Colon (tissue), 2 donors: ENCODE measurements around the gene MYPOP.

Experiments used
- FAIRE-seq: peaks from 2 replicates; lab custom pipeline; 2012; peaks lifted over from hg19 to GRCh38; lab: Jason Lieb, UNC
- donor health status: control.
- donor health status: control.

Gene MYPOP

GRCh38 chr19:45901912-45902650, at the start of gene MYPOP:
TSS of gene MYPOP (minus strand) at chr19:45902613. CDS start at chr19:45901773, 840 bp downstream.
- no peak for FAIRE-seq

GRCh38 chr19:45947926-45948325, 45.5 kb upstream of the MYPOP start:
- no peak for FAIRE-seq

- FAIRE-seq, result no peak
Observed at GRCh38 chr19:45940515-45940805, 38.0 kb upstream of the MYPOP start.

GRCh38 chr19:45939792-45940514, 37.5 kb upstream of the MYPOP start:
- FAIRE-seq, result no peak

GRCh38 chr19:45938733-45939319, 36.4 kb upstream of the MYPOP start:
- FAIRE-seq, result no peak

- FAIRE-seq, result no peak
Observed at GRCh38 chr19:45935267-45935666, 32.9 kb upstream of the MYPOP start.

- no peak for FAIRE-seq
Observed at GRCh38 chr19:45934551-45935230, 32.3 kb upstream of the MYPOP start.

GRCh38 chr19:45933759-45934158, 31.3 kb upstream of the MYPOP start:
- no peak for FAIRE-seq

- no peak for FAIRE-seq
Observed at GRCh38 chr19:45931055-45931454, 28.6 kb upstream of the MYPOP start.

GRCh38 chr19:45929247-45929646, 26.8 kb upstream of the MYPOP start:
- no peak for FAIRE-seq

- no peak for FAIRE-seq
Observed at GRCh38 chr19:45927565-45928261, 25.3 kb upstream of the MYPOP start.

GRCh38 chr19:45924891-45925447, 22.6 kb upstream of the MYPOP start:
- FAIRE-seq, result no peak

- FAIRE-seq, result no peak
Observed at GRCh38 chr19:45922281-45922680, 19.9 kb upstream of the MYPOP start.

- FAIRE-seq, result no peak
Observed at GRCh38 chr19:45920458-45920857, 18.0 kb upstream of the MYPOP start.

GRCh38 chr19:45919678-45920077, 17.3 kb upstream of the MYPOP start:
- FAIRE-seq, result no peak

- FAIRE-seq, result no peak
Observed at GRCh38 chr19:45918721-45919120, 16.3 kb upstream of the MYPOP start.

GRCh38 chr19:45917421-45918091, 15.1 kb upstream of the MYPOP start:
- no peak for FAIRE-seq

GRCh38 chr19:45913874-45914830, 11.7 kb upstream of the MYPOP start, which contains the start of gene NANOS2:
TSS of gene NANOS2 (minus strand) at chr19:45914778. CDS start at chr19:45914693, 85 bp downstream.
- FAIRE-seq, result no peak

- FAIRE-seq, result no peak
Observed at GRCh38 chr19:45911291-45911690, 8.9 kb upstream of the MYPOP start.

- no peak for FAIRE-seq
Observed at GRCh38 chr19:45908956-45909355, 6.5 kb upstream of the MYPOP start.
